GM12878 (cell line): Measurements from ENCODE around the gene NFATC2. TPM values are rescaled to one million over a fixed set of nuclear protein-coding genes. Genes with fewer than 3 reads are reported as not detected.

Source experiments
- ATAC-seq: fragments of 200-7000 bp; cut with Tn5 transposase; 3 replicates; pipeline ENCODE4 v1.9.1; 2020; ENCODE audit warnings: mild to moderate bottlenecking, moderate library complexity
- BruUV-seq: library from RNA; stranded (reverse); fragments of 400-500 nt; replicated peaks from 2 replicates; lab custom pipeline; 2021; lab: Mats Ljungman, UMichigan
- CTCF ChIA-PET: fragments of 300-600 bp; sonication (Branson Sonifier 250); formaldehyde crosslinking; extraction: SDS; loops from one replicate; lab custom pipeline; 2021; ENCODE audit warnings: inconsistent platforms; lab: Yijun Ruan, JAX
- POLR2A ChIA-PET: fragments of 350-600 bp; formaldehyde crosslinking; extraction: SDS; loops from one replicate; lab custom pipeline; 2021; ENCODE audit warnings: inconsistent platforms; lab: Charles Lee
- RAD21 ChIA-PET: fragments of 300-600 bp; sonication (Branson Sonifier 250); formaldehyde crosslinking; loops from one replicate; lab custom pipeline; 2023; ENCODE audit warnings: antibody characterized with exemption; ENCODE audit not compliant: unreplicated experiment; lab: Charles Lee
- SMC1A ChIA-PET: fragments of 300-600 bp; sonication (Branson Sonifier 250); formaldehyde crosslinking; loops from one replicate; lab custom pipeline; 2023; ENCODE audit not compliant: unreplicated experiment, uncharacterized antibody; lab: Charles Lee
- DNase-seq: peaks from one replicate; pipeline ENCODE4 v3.0.0-alpha.2; 2011; ENCODE audit warnings: low read depth, low spot score
- FAIRE-seq: peaks from 3 replicates; lab custom pipeline; 2011; peaks lifted over from hg19 to GRCh38; lab: Jason Lieb, UNC
- H2AFZ ChIP-seq: 2 replicates; pipeline ENCODE4 v1.6.0; 2011; ENCODE audit warnings: low read depth, low read length, control low read depth; ENCODE audit not compliant: control insufficient read depth
- H3K27ac ChIP-seq: 2 replicates; pipeline ENCODE4 v1.5.1; 2011; ENCODE audit warnings: control low read depth; ENCODE audit not compliant: control insufficient read depth, insufficient read depth
- H3K27me3 ChIP-seq, 2 experiments: replicated peaks in 1 of 2; 2 replicates each; pipeline versions ENCODE4 v1.6.0 to v1.6.1; 2011; ENCODE audit warnings: low read length in 1 of 2; ENCODE audit not compliant: control insufficient read depth in 2 of 2, insufficient read depth in 2 of 2
- H3K36me3 ChIP-seq, 2 experiments: 2 replicates each; pipeline ENCODE4 v1.5.1; 2011; ENCODE audit warnings: low read length in 1 of 2; ENCODE audit not compliant: control insufficient read depth in 2 of 2, insufficient read depth in 2 of 2
- H3K4me1 ChIP-seq: 2 replicates; pipeline ENCODE4 v1.6.1; 2011; ENCODE audit warnings: mild to moderate bottlenecking, low read length, moderate library complexity, mixed read lengths; ENCODE audit not compliant: control insufficient read depth, insufficient read depth
- H3K4me2 ChIP-seq: 2 replicates; pipeline ENCODE4 v1.6.0; 2011; ENCODE audit warnings: control low read depth; ENCODE audit not compliant: control insufficient read depth, insufficient read depth
- H3K4me3 ChIP-seq: fragments of 200-600 bp; sonication (generic); 2 replicates; pipeline ENCODE4 v1.5.1; 2016
- H3K79me2 ChIP-seq: 2 replicates; pipeline ENCODE4 v1.6.0; 2011; ENCODE audit warnings: low read length; ENCODE audit not compliant: control insufficient read depth, insufficient read depth
- H3K9ac ChIP-seq: 2 replicates; pipeline ENCODE4 v1.8.0; 2011; ENCODE audit warnings: low read length, control low read depth, mixed read lengths; ENCODE audit not compliant: control insufficient read depth, insufficient read depth
- H3K9me3 ChIP-seq: replicated peaks from 3 replicates; pipeline ENCODE4 v1.5.1; 2011; ENCODE audit warnings: mild to moderate bottlenecking, low read length; ENCODE audit not compliant: control insufficient read depth, insufficient read depth
- H4K20me1 ChIP-seq: 2 replicates; pipeline ENCODE4 v1.6.0; 2011; ENCODE audit not compliant: control insufficient read depth, insufficient read depth
- BRCA1 ChIP-seq: IDR thresholded peaks from 2 replicates; pipeline ENCODE4 v1.6.1; 2011; ENCODE audit warnings: low read depth, low read length, improper control_type of control experiment
- EGR1 ChIP-seq, 2 experiments: IDR thresholded peaks; 1 replicate in 1 of 2; 2 replicates in 1 of 2; pipeline ENCODE4 v1.6.1; 2011 to 2012; ENCODE audit warnings: low read depth in 2 of 2, low read length in 2 of 2, borderline replicate concordance in 1 of 2, mild to moderate bottlenecking in 1 of 2, moderate library complexity in 1 of 2
- HSF1 ChIP-seq: fragments of 150-350 bp; IDR thresholded peaks from 2 replicates; pipeline ENCODE4 v1.6.1; 2014; ENCODE audit warnings: mild to moderate bottlenecking, low read depth, low read length
- NFXL1 ChIP-seq: fragments of 450-650 bp; IDR thresholded peaks from 2 replicates; pipeline ENCODE4 v1.6.1; 2017; ENCODE audit warnings: antibody characterized with exemption, mild to moderate bottlenecking, borderline replicate concordance
- RB1 ChIP-seq: fragments of 450-650 bp; formaldehyde crosslinking; IDR thresholded peaks from 2 replicates; pipeline ENCODE4 v1.6.1; 2017; ENCODE audit warnings: mild to moderate bottlenecking, borderline replicate concordance
- SREBF1 ChIP-seq: IDR thresholded peaks from 2 replicates; pipeline ENCODE4 v1.6.1; 2012; ENCODE audit warnings: mild to moderate bottlenecking, low read length
- SUZ12 ChIP-seq: fragments of 200-600 bp; sonication (generic); IDR thresholded peaks from one replicate; pipeline ENCODE4 v1.6.1; 2018; ENCODE audit warnings: antibody characterized with exemption, mild to moderate bottlenecking; ENCODE audit not compliant: unreplicated experiment
- ZNF622 ChIP-seq: fragments of 450-650 bp; IDR thresholded peaks from 2 replicates; pipeline ENCODE4 v1.6.1; 2017; ENCODE audit warnings: mild to moderate bottlenecking, inconsistent platforms
- ZZZ3 ChIP-seq: IDR thresholded peaks from 2 replicates; pipeline ENCODE4 v1.6.1; 2011; ENCODE audit warnings: low read depth; ENCODE audit not compliant: control insufficient read depth, insufficient read length
- WGBS: methylation state at CpG from one replicate; pipeline ENCODE4 v1.1.6; 2016; ENCODE audit warnings: low lambda C conversion rate; ENCODE audit not compliant: insufficient replicate concordance, insufficient coverage; ENCODE audit errors: missing lambda C conversion rate; 5-methylcytosine and 5-hydroxymethylcytosine counted together
- in situ Hi-C: fragments of 300-500 bp; cut with MboI; formaldehyde crosslinking; loops from 9 replicates; pipeline ENCODE4 v1.14.3; 2018; ENCODE audit warnings: mixed read lengths
- intact Hi-C: fragments of 100-400 bp; cut with micrococcal nuclease; formaldehyde crosslinking; loops from one replicate; pipeline ENCODE4 v1.14.2; 2022; ENCODE audit not compliant: unreplicated experiment
- polyA plus RNA-seq, 11 experiments: library from polyadenylated mRNA; depleted of rRNA in 4 of 11; unstranded in 6 of 11; stranded (reverse) in 5 of 11; fragments of >200 nt; fragmentation: Nextera tagmentation in 4 of 11; fragmentation: Illumina TruSeq in 1 of 11; extraction: Ambion mirVana in 4 of 11; extraction: Trizol in 1 of 11; gene quantifications; 1 replicate in 1 of 11; 2 replicates in 10 of 11; pipeline versions ENCODE4 v1.2.1 to v1.2.3, GENCODE V29; 2011 to 2016; ENCODE audit warnings: inconsistent platforms in 2 of 11, missing spikeins in 2 of 11, low read depth in 1 of 11
- total RNA-seq, 4 experiments: library from RNA; depleted of rRNA in 3 of 4; stranded (reverse); fragments of >200 nt in 3 of 4; fragmentation: Illumina TruSeq in 1 of 4; extraction: Trizol in 1 of 4; gene quantifications; 2 replicates each; pipeline versions ENCODE4 v1.2.1 to v1.2.3, GENCODE V29; 2013 to 2021

Gene NFATC2
- total and polyA plus RNA-seq, 10 of the 15 experiments (the other 5 are each of a cell fraction or from before 2014, with no cell fraction given): 3.3 to 20.0 (median 7.3) TPM

GRCh38 chr20:51449498-51450220 is 92.9 kb downstream of the NFATC2 start (continued):
- TF ChIP-seq HSF1 (no peak), SUZ12 (no peak), ZZZ3 (no peak)

GRCh38 chr20:51447765-51448148 is 94.8 kb downstream of the NFATC2 start:
- ChIA-PET POLR2A (no interaction called here), CTCF (no interaction called here), RAD21 (no interaction called here), SMC1A (interaction anchor here (0.6 kb wide), 1 partner anchor 298 kb away, joined by 3 read pairs; no protein-coding TSS in a partner anchor)
- intact Hi-C loops: no loop called here
- 59% methylated on average over 5 of the region's 5 CpGs for WGBS
- no peaks in the 10 kb centered on the region for H3K9me3 ChIP-seq
- no peak for DNase-seq
- BruUV-seq: no TSS peak
- no peak for TF ChIP-seq SUZ12
- no peak for TF ChIP-seq NFXL1
- TF ChIP-seq BRCA1: no peak
- TF ChIP-seq RB1: no peak
- no peak for TF ChIP-seq SREBF1
- TF ChIP-seq ZNF622: no peak
- no peak for TF ChIP-seq EGR1 (IDR thresholded peaks at IDR 0.05; ENCODE audit: borderline replicate concordance in 1 of 2, low read depth in 2 of 2, low read length in 2 of 2)
- TF ChIP-seq, all 136 proteins: peak for 0
- Histone ChIP-seq H3K4me1 (no peaks in the 10 kb centered on the region), H3K4me3 (no peak overlapping the region), H3K36me3 (peaks cover 7 to 14% of the 10 kb centered on the region in 2 experiments), H3K27me3 (no peaks in the 10 kb centered on the region), H4K20me1 (no peaks in the 10 kb centered on the region), H3K79me2 (no peaks in the 10 kb centered on the region), H3K27ac (no peak overlapping the region), H3K4me2 (no peak overlapping the region), H3K9ac (no peak overlapping the region), H2AFZ (no peak overlapping the region)
- FAIRE-seq: no peak
- no peak for ATAC-seq
- in situ Hi-C loops: no loop called here
